GM12873 (cell line): ENCODE data around the gene RCAN2.

ENCODE experiments used
- CTCF ChIP-seq: IDR thresholded peaks from 2 replicates; pipeline ENCODE4 v1.5.1; 2012; ENCODE audit warnings: low read depth, mild to moderate bottlenecking, moderate library complexity, low read length, control low read depth; ENCODE audit not compliant: insufficient read depth; ENCODE audit errors: missing control alignments

Gene RCAN2

DNA sequence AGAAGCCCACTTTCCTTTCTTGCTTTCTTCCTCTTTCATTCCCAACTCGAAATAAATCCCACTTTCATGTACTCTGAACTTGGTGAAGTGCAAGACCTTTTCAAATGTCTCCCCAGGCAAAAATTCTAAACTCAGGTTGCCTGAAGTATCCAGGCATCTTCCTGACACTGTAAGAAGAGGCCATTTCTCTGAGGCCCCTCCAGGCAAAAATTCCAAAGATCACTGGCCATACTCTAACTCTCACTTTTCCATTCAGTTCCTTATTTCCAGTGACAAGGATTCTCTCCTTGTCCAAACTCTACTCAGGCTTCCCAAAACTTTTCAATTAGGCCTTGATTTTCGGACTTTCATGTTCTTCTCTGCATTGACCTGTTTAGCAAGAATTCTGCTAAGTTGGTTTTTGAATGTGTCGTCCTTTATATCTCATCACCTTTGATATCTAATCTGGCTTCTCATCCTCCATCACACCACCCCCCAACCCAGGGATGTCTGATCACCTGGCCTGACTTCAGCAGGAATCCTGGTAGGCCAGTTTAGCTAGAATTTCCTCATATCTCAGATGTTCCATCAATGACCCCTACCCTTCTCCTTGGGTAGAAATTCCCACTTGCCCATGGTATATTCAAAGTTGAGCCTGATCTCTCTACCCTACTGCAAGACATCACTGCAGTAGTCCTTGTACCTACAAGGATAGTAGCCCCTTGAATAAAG, 124.9 kb downstream of the RCAN2 start:
- TF ChIP-seq CTCF: no peak

- no peak for TF ChIP-seq CTCF
These were observed 133.7 kb downstream of the RCAN2 start for GRCh38 chr6:46357591-46357990.

DNA sequence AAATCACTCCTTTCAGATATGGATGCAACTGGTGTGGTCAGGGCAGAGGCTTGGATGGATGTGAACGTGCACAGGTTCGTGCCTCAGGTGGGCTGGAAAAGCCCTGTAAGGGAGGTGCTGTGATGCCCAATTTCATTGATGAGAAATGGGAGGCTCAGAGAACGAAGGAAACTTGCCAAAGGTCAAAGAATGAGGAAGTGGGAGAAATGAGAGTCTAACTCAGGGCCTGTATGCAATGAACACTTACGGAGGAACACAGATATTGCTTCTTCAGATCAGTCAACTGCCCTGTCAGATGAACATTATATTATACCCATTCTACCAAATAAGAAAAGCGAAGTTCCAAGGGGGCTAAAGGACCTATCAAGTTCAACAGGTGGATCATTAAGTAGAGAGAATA, 134.7 kb downstream of the RCAN2 start:
- no peak for TF ChIP-seq CTCF

DNA sequence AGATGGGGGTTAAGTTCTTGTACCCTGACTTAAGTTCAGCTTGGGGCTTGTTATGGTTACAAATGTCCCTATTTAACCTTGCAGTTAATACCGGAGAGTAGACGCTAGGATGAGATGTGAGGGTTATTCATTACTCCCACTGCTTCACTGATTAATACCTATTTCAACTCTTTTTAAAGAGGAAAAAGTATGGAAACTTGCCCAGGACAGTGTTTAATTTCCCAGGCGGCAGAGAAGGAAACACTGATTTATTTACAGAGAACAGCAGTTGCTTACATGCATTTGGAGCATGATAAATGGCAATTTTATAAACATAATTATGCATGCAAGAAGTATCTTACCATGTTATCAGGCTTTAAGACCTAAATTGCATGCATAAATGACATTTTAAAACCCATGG, 137.7 kb downstream of the RCAN2 start:
- no peak for TF ChIP-seq CTCF

DNA sequence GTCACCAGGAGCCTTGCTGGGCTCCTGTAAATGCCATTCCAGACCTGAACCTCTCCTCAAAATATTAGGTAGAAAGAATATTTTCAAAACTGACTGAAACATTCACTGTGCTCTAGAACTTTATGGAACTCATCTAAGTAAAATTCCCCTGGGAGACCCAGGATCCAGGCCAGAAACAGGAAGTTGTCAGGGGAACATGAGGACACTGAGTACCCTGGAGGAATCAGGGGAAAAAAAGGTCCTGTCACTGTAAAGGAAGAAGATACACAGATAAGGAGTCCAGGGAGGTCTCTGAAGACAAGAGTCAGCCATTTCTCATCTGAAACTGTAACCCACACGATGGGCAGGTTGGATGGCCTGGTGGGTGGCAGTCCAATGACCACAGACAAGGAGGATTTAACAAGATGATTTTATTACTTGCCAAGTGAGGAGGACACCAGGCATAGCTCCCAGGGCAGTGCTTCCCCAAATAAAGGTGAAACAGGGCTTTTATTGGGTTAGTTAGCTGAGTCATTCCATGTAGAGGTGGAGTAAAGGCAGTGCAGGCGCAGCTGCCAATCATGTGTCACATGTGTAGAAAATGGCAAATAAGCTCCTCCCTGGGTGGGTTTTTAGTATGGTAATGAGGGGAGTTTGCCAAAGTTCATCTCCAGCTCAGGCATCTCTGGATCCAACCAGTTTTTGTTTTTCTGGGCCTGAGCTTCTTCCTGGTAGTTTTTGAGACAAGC, 138.5 kb downstream of the RCAN2 start:
- no peak for TF ChIP-seq CTCF

GRCh38 chr6:46350714-46351113, 140.5 kb downstream of the RCAN2 start:
- TF ChIP-seq CTCF: no peak

GRCh38 chr6:46347669-46348068, 143.6 kb downstream of the RCAN2 start:
- no peak for TF ChIP-seq CTCF
